Measurements from ENCODE around the gene USP6NL. TPM values are rescaled to one million over a fixed set of nuclear protein-coding genes. Genes with fewer than 3 reads are reported as not detected.

Gene USP6NL
- total RNA-seq, 1 donor from 2014 or later = 21.6 TPM

- ATAC-seq = no peak
- no peak for TF ChIP-seq CTCF (IDR thresholded peaks at IDR 0.05)
- Histone ChIP-seq H3K36me3 (peaks cover 26% of the 10 kb centered on the region), H3K27me3 (no peaks in the 10 kb centered on the region), H3K27ac (no peak overlapping the region), H3K9me3 (no peaks in the 10 kb centered on the region), H3K4me1 (no peaks in the 10 kb centered on the region), H3K4me3 (no peak overlapping the region)
- intact Hi-C loops (cut with DNase I) = no loop called here
- no peak for DNase-seq
Observed at GRCh38 chr10:11489591-11489990, 121.9 kb downstream of the USP6NL start.

GRCh38 chr10:11488126-11488525 lies 123.3 kb downstream of the USP6NL start:
- Histone ChIP-seq H3K36me3 (peaks cover 26% of the 10 kb centered on the region), H3K4me3 (no peak overlapping the region), H3K4me1 (no peaks in the 10 kb centered on the region), H3K27me3 (no peaks in the 10 kb centered on the region), H3K27ac (no peak overlapping the region), H3K9me3 (no peaks in the 10 kb centered on the region)
- no peak for TF ChIP-seq CTCF (IDR thresholded peaks at IDR 0.05)
- intact Hi-C loops (cut with DNase I) = no loop called here
- ATAC-seq = no peak
- DNase-seq = no peak

GRCh38 chr10:11483201-11484148 lies 128.0 kb downstream of the USP6NL start:
- Histone ChIP-seq H3K4me3 (no peak overlapping the region), H3K27me3 (no peaks in the 10 kb centered on the region), H3K9me3 (no peaks in the 10 kb centered on the region), H3K27ac (no peak overlapping the region), H3K4me1 (no peaks in the 10 kb centered on the region), H3K36me3 (peaks cover 15% of the 10 kb centered on the region)
- TF ChIP-seq CTCF (IDR thresholded peaks at IDR 0.05) = no peak
- intact Hi-C loops (cut with DNase I) = no loop called here
- DNase-seq (no peak), ATAC-seq (no peak)

- no peak for TF ChIP-seq CTCF (IDR thresholded peaks at IDR 0.05)
- no peaks in the 10 kb centered on the region for H3K9me3 ChIP-seq
- no peak overlapping the region for H3K4me3 ChIP-seq
- intact Hi-C loops (cut with DNase I) = no loop called here
- peaks cover 15% of the 10 kb centered on the region for H3K36me3 ChIP-seq
- H3K27me3 ChIP-seq = no peaks in the 10 kb centered on the region
- ATAC-seq (no peak), DNase-seq (no peak)
- H3K4me1 ChIP-seq = no peaks in the 10 kb centered on the region
- no peak overlapping the region for H3K27ac ChIP-seq
Observed at GRCh38 chr10:11482306-11482705, 129.1 kb downstream of the USP6NL start.

GRCh38 chr10:11480687-11481086 lies 130.8 kb downstream of the USP6NL start:
- intact Hi-C loops (cut with DNase I) = no loop called here

More at GRCh38 chr10:11480687-11481086, 130.8 kb downstream of the USP6NL start:
- DNase-seq = no peak
- Histone ChIP-seq H3K9me3 (no peaks in the 10 kb centered on the region), H3K4me3 (no peak overlapping the region), H3K27me3 (no peaks in the 10 kb centered on the region), H3K27ac (no peak overlapping the region), H3K36me3 (peaks cover 15% of the 10 kb centered on the region), H3K4me1 (no peaks in the 10 kb centered on the region)
- no peak for ATAC-seq
- no peak for TF ChIP-seq CTCF (IDR thresholded peaks at IDR 0.05)

All from upper lobe of right lung (tissue), 1 donor.